ENCODE data around the gene HOXA10.
A peak's percentile ranks its signal among the peaks of the same experiment; 100 is the strongest.

The HOXA10 gene

DNA sequence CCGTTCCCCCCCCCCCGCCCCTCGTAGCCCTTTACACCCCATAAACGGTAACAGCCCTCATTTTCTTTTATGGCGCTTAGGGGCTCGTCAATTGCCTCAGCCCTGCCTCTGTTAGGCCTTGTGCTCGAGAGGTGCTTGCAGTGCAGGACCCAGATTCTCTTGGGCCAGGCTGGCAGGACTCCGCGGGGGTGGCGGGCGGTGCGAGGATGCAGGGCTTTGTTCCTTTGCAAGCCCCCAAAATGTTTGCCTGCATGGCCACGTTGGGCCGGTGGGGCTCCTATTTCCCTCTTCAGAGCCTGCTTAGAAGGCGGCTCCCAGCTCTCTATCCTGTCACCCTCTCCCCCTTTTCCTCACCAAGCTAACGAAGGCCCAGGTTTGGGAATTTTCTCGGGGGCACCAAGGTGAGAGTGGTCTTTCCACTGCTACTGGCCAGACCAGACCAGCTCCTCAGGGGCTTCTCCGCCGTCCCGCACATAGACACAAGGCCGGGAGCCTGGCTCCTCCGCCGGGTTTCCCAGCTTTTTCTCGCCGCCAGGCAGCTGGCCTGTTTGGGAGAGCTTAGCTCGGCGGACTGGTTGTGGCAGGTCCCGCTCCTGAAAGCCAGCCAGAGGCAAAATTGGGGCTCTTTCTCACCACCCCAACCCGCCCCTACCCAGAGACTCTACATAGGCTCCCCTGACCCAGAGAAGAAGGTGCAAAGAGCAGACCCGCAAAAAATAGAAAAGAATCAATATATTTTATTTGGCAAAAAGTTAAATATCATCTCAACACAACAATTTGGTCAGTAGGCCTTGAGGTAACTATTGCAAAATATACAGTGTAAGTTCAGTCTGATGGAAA, 12.2 kb downstream of the HOXA10 start:
- no peak for DNase-seq (ENCODE audit: low read depth)
- H3K4me3 ChIP-seq (replicated peaks; ENCODE audit: low read depth, low read length) = no peak overlapping the region
- TF ChIP-seq, protein P1, sequence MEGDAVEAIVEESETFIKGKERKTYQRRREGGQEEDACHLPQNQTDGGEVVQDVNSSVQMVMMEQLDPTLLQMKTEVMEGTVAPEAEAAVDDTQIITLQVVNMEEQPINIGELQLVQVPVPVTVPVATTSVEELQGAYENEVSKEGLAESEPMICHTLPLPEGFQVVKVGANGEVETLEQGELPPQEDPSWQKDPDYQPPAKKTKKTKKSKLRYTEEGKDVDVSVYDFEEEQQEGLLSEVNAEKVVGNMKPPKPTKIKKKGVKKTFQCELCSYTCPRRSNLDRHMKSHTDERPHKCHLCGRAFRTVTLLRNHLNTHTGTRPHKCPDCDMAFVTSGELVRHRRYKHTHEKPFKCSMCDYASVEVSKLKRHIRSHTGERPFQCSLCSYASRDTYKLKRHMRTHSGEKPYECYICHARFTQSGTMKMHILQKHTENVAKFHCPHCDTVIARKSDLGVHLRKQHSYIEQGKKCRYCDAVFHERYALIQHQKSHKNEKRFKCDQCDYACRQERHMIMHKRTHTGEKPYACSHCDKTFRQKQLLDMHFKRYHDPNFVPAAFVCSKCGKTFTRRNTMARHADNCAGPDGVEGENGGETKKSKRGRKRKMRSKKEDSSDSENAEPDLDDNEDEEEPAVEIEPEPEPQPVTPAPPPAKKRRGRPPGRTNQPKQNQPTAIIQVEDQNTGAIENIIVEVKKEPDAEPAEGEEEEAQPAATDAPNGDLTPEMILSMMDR (IDR thresholded peaks at IDR 0.05; ENCODE audit: low read length, missing control alignments) = no peak

DNA sequence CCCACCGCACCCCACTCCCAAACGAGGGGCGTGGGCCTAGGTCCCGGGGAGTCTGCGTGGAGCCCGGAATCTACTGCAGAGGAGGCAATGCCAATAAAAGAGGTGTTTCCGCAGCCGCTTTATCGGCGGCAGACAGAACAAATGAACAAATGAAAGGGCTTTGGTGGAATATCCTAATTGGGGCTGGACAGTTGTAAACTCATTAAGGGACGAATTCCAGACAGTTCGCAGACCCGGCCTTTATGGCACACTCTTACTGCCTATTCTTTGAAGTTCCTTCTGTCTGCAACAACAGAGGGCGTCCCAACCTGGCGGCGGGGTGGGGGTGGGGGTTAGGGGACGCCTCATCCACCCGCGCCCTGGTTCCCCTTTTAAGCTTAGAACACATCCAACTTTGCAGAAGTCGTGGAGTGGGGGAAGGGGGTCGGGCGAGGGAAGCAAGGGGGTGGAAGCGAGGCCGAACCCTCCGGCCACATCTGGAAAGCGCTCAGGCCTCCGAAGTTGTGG, 12.9 kb downstream of the HOXA10 start:
- TF ChIP-seq, protein P1 (IDR thresholded peaks at IDR 0.05; ENCODE audit: low read length, missing control alignments) = no peak
- peak overlapping the region; percentile 48 for H3K4me3 ChIP-seq (replicated peaks; ENCODE audit: low read depth, low read length)
- DNase-seq (ENCODE audit: low read depth) = no peak

DNA sequence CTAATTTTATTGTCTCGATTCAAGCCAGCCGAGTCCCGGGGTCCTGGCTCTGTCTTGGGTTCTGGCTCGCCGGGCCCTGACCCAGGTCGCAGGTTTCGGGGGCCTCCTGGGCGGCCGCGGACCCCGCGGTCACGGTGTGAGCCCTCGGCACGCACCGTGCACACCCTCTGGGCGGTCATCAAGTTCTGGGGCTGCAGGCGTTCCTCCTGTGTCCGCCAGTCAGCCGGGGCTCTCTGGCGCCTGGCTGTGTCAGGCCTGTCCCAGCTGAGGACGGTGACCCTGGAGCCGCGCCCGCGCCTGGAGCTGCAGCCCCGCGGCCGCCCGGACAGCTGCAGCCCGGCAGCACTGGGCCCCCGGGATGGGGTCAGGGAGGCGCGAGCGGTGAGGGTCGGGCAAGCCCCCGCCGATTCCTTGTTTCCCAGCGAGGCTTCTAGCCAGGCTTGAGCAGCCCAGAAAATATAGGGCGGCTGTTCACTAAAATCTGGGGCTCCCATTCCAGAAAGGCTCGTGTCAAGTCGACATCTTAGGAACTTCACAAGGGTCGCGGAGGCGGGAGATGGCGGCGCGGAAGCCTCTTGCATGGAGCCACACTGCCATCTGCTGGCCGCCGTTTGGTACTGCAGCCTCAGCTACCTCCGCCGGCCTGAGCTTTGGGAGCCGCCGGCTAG, 13.4 kb downstream of the HOXA10 start:
- H3K4me3 ChIP-seq (replicated peaks; ENCODE audit: low read depth, low read length) = peak overlapping the region; percentile 48
- peak; percentile 82 for DNase-seq (ENCODE audit: low read depth)
- TF ChIP-seq, protein P1 (IDR thresholded peaks at IDR 0.05; ENCODE audit: low read length, missing control alignments) = peak; percentile 86

DNA sequence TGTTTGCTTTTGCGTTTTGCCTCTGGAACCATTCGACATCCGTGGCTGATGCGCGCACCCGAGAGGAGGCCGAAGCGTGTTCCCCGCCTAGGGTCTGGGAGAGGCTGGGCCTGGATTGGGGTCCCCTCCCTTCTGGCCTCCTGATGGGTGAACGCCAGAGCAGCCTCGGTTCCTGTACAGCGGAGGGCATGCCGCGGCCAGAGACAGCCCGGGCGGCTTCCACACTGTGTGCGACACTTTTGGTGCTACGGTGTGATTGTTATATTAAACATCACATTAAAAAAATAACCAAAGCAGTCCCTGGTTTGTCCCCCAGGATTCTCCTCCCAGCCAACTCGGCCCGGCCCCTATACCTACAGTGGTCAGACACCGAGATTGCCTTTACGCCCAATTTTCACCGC, 14.0 kb downstream of the HOXA10 start:
- H3K4me3 ChIP-seq (replicated peaks; ENCODE audit: low read depth, low read length) = no peak overlapping the region
- no peak for DNase-seq (ENCODE audit: low read depth)
- TF ChIP-seq, protein P1 (IDR thresholded peaks at IDR 0.05; ENCODE audit: low read length, missing control alignments) = no peak

DNA sequence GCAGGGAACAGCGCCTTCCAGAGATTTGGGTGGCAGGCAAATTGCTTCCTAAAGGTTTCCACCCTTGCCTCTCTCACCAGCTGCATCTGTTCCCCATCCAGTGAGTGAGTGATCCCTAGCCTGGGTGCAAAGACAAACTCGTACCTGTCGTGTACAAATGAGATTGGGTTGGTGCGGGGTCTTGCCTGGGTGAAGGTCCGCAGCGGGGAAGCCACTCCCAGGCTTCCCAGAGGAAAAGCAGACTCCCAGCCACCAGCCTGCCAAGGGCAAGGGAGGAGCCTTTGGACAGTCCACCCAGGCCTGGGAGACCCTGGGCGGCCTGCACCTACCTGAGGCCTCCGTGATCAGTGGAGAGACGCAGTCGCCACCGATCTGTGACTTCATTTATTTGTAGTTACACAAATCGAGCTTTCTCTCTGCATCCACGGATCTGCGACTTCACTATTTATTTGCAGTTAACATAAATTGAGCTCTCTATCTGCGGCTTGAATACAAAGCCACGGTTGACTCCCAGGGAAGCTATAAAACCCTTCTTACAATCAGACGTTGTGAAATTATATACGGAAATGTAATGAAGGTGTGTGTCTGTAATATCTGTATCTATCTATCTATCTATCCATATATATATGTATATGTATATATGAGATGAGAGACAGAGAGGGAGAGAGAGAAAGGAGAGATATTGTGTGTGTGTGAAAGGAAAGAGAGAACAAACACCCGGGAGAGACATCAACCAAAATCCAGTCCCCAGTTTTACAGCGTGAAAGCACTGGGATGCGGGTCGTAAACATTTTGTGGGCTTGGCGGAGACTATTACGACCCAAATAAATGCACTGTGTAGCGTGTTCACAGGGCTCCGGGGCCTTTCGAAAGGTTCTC, 14.6 kb downstream of the HOXA10 start:
- H3K4me3 ChIP-seq (replicated peaks; ENCODE audit: low read depth, low read length) = no peak overlapping the region
- TF ChIP-seq, protein P1 (IDR thresholded peaks at IDR 0.05; ENCODE audit: low read length, missing control alignments) = no peak
- no peak for DNase-seq (ENCODE audit: low read depth)

DNA sequence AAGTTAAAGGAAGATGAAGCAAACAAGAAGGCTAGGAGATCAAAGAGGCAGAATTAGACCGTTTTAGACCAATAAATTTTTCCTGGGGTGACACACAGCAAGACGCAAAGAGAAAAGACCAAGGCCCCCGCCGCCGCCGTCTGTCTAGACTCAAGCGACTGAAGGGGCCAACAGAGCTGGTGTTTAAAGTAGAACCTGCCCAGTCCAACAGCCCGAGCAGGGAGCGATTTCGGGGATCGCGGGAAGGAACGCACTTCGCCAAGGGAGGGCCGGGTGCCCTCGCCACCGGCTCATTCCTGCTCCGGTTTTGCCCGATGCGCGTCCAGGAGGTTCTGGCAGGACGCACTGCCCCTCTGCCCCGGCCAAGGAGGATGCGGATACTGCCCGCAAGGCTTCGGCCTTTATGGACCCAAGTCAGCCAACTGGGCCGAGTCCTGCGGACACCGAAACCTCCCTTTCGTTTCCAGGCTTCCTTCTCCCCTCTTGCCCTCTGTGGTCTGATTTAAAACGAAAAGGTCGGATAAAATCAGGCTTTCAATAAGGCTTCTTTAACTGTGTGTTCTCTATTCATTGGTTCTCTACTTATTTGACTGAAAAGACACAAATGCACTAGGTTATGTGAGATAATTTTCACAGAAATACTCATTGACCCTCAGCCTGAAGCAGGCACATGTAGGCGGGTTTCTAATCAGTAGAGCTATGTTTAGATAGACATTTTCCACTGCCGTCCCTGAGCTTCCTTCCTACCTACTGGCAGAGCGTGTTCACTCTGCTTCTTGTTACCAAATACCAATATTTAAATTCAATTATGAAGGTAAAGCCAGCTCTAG, 15.5 kb downstream of the HOXA10 start:
- TF ChIP-seq, protein P1 (IDR thresholded peaks at IDR 0.05; ENCODE audit: low read length, missing control alignments) = no peak
- H3K4me3 ChIP-seq (replicated peaks; ENCODE audit: low read depth, low read length) = no peak overlapping the region
- no peak for DNase-seq (ENCODE audit: low read depth)

Measured in fibroblast of pulmonary artery (primary cell).